ACC112 (cell line): Measurements from ENCODE around the gene CDKN3.
"Not testable (repeated sequence)": the region's sequence is repeated elsewhere in the genome, so short reads cannot be mapped to it uniquely, and the experiment has no call there.

Experiments used
- H2AFZ ChIP-seq: fragments of 200-600 bp; sonication (generic); one replicate; pipeline ENCODE4 v1.6.0; 2017; ENCODE audit warnings: antibody characterized with exemption, low read length; ENCODE audit not compliant: unreplicated experiment
- H3K27ac ChIP-seq: fragments of 200-600 bp; sonication (generic); 2 replicates; pipeline ENCODE4 v1.5.1; 2014; ENCODE audit warnings: low read depth, mild to moderate bottlenecking, antibody characterized with exemption, low read length, moderate library complexity
- H3K27me3 ChIP-seq: fragments of 200-600 bp; sonication (generic); 2 replicates; pipeline ENCODE4 v1.6.1; 2014; ENCODE audit warnings: mild to moderate bottlenecking, antibody characterized with exemption, low read length, moderate library complexity, mixed read lengths; ENCODE audit not compliant: insufficient read depth
- H3K36me3 ChIP-seq: fragments of 200-600 bp; sonication (generic); 2 replicates; pipeline ENCODE4 v1.6.1; 2016; ENCODE audit warnings: mild to moderate bottlenecking, antibody characterized with exemption, low read length, moderate library complexity, mixed read lengths; ENCODE audit not compliant: insufficient read depth
- H3K4me1 ChIP-seq: fragments of 200-600 bp; sonication (generic); one replicate; pipeline ENCODE4 v1.6.1; 2016; ENCODE audit warnings: low read length, mixed read lengths; ENCODE audit not compliant: insufficient read depth, unreplicated experiment, control insufficient read depth
- H3K4me3 ChIP-seq: fragments of 200-600 bp; sonication (generic); 2 replicates; pipeline ENCODE4 v1.5.1; 2014; ENCODE audit warnings: mild to moderate bottlenecking, low read depth, low read length
- H3K79me2 ChIP-seq: fragments of 200-600 bp; sonication (generic); one replicate; pipeline ENCODE4 v1.6.0; 2016; ENCODE audit warnings: low read length; ENCODE audit not compliant: control insufficient read depth, unreplicated experiment, insufficient read depth

Gene CDKN3

DNA sequence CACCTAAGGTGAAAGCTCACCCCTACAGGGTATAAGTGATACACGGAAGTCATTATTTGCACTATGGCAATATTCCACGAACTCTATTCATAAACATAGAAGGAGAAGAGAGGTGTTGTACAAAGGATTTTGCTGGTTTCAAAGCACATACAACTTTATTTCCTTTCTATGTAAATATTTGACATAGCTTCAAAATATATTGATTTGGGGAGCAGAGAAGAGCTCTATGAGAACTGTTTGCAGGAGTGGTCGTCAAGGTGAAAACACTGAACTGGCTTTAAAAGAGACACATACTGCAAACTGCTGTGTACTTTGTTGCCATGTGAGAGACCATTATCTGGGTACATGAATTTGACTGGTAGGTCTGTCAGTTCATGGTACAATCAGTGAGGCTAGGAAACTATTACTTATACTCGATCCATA, 27.7 kb downstream of the CDKN3 start:
- peak overlapping the region; percentile 1; the same call in 1 of the 2 replicates for H3K27ac ChIP-seq
- H3K79me2 ChIP-seq: peaks cover 5% of the 10 kb centered on the region
- no peak overlapping the region for H3K4me3 ChIP-seq
- H3K4me1 ChIP-seq: peaks cover 9% of the 10 kb centered on the region
- peaks cover 40% of the 10 kb centered on the region for H3K36me3 ChIP-seq
- no peaks in the 10 kb centered on the region for H3K27me3 ChIP-seq
- H2AFZ ChIP-seq: no peak overlapping the region

DNA sequence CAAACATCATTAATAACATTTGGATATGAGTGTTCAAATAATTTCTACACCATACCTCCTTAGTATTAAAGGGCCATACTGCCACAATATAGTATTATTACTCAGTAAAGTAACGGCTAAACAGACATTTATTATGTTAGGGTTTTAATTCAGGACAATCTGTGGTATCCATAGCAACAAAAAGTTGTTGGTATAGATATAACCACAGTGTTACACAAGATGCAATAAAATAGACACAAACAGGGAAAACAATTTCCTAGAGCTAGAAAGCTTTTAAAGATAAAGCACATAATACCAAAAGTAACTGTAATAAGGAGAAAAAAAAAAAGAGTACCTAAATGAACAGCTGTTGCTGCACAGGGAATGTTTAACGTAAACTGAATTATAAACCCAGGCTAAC, 28.3 kb downstream of the CDKN3 start:
- peaks cover 40% of the 10 kb centered on the region for H3K36me3 ChIP-seq
- H3K27me3 ChIP-seq: no peaks in the 10 kb centered on the region
- no peak overlapping the region for H2AFZ ChIP-seq
- no peak overlapping the region for H3K4me3 ChIP-seq
- H3K4me1 ChIP-seq: peaks cover 8% of the 10 kb centered on the region
- peak overlapping the region; percentile 1; the same call in 1 of the 2 replicates for H3K27ac ChIP-seq
- H3K79me2 ChIP-seq: peaks cover 10% of the 10 kb centered on the region

DNA sequence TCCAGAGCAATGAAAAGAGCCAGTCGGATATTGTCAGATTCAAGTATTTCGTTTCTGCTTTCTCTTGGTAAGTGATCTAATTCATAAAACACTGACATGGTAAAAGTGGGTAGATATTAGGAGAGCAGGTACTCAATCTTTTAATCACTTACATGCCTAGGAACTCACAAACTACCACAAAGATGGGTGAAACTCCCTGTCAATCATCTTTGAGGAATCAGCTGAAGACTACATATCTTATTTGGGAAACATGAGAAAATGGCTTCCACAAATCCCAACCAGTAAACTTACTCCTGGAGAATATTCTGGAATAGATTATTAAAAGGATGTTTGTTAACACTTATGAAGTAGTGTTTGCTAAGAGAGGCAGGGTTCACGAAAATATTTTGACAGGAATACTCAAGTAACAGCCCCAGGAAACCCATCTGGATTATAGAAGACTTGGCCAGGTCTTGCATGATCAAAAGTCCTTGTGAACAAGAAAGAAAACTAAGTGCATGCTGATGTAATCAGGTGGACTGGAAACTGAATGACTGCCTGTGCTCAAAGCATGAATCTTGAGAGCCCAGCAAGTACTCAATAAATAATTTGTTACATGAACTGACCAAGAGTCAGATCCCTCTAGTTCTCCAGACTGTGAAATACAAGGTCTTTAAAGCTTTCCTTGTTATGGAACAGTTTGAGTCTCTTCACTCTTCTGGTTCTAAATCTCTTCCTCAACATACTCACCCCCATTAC, 28.9 kb downstream of the CDKN3 start:
- Histone ChIP-seq H3K4me1 (peaks cover 1% of the 10 kb centered on the region), H3K27me3 (no peaks in the 10 kb centered on the region)

DNA sequence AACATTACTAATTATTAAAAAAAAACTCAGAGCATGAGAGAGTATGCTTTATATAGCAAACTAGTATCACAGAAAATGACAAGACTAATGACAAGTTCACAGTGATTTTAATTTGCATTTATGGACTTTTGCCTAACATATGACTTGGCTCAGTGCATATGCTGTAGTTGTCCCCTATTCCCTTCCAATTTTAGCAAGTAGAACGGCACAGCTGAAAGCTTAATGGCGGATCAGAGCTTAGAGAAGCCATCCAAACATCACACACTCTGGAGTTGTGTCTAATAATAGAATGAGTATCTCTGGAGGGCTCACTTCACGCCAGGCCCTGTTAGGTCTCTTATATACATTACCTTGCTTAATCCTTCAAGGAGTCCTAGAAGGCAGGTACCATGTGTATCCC, 31.1 kb downstream of the CDKN3 start:
- no peaks in the 10 kb centered on the region for H3K4me1 ChIP-seq
- H3K27me3 ChIP-seq: no peaks in the 10 kb centered on the region
- H3K4me3 ChIP-seq: no peak overlapping the region
- peaks cover 46% of the 10 kb centered on the region for H3K36me3 ChIP-seq
- no peak overlapping the region for H2AFZ ChIP-seq
- no peak overlapping the region for H3K27ac ChIP-seq
- H3K79me2 ChIP-seq: peaks cover 32% of the 10 kb centered on the region

More for the DNA sequence above, 28.9 kb downstream of the CDKN3 start:
- Histone ChIP-seq H3K27ac (no peak overlapping the region), H2AFZ (no peak overlapping the region), H3K36me3 (peaks cover 43% of the 10 kb centered on the region), H3K79me2 (peaks cover 15% of the 10 kb centered on the region), H3K4me3 (no peak overlapping the region)

DNA sequence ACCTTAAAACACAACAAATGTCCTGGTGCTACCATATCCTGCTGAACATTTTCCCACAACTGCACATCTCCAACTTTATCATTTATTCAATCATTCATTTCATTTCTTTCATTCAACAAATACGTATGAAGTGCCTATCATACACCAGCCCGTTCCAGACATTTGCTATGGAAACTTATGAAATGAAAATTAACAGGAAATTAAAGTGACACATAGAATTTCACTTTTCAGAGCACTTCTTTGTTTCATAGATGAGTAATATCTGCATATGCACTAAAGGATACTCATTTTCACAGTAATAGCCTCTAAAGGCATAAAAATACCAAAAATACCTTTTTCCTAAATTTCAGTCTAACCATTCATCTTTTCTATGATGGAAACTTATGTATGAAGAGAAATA, 31.7 kb downstream of the CDKN3 start:
- no peak overlapping the region for H3K27ac ChIP-seq
- peaks cover 46% of the 10 kb centered on the region for H3K36me3 ChIP-seq
- H3K4me3 ChIP-seq: no peak overlapping the region
- H2AFZ ChIP-seq: no peak overlapping the region
- no peaks in the 10 kb centered on the region for H3K27me3 ChIP-seq
- H3K79me2 ChIP-seq: peaks cover 39% of the 10 kb centered on the region
- no peaks in the 10 kb centered on the region for H3K4me1 ChIP-seq

DNA sequence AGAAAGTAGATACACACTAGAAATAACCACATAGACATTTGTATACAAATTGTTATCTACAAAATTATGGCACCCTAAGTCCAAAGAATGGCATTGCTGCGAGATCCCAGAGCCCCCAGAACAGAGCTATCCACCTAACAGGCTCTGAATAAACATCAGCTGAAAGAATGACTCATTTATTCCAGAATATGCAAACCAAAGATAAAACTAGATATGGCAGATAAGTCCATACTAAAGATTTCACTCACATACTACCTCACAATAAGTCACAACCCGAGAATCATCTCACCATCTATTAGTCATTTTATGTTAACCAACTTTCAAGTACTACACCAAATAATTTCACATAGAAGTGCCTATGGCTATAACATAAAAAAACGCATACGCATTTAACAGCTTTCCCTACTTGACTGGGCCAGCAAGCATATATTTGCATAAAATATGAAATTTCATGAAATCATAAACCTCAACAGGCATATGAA, 38.7 kb downstream of the CDKN3 start:
- Histone ChIP-seq H3K79me2 (peaks cover 93% of the 10 kb centered on the region), H3K4me1 (peaks cover 35% of the 10 kb centered on the region), H3K4me3 (peak overlapping the region; percentile 8), H3K36me3 (peaks cover 3% of the 10 kb centered on the region), H3K27me3 (no peaks in the 10 kb centered on the region), H3K27ac (peak overlapping the region; percentile 30), H2AFZ (no peak overlapping the region)

DNA sequence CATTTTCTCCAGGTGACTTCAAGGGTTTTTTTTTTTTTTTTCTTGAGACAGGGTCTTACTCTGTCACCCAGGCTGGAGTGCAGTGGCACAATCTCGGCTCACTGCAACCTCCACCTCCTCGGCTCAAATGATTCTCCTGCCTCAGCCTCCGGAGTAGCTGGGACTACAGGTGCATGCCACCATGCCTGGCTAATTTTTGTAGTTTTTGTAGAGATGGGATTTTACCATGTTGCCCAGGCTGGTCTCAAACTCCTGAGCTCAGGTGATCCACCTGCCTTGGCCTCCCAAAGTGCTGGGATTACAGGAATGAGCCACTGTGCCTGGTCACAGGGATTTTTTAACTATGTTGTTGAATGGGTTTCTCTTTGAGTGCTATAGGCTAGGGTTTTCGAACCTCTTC, 41.1 kb downstream of the CDKN3 start:
- not testable (repeated sequence) for H3K4me3 ChIP-seq

DNA sequence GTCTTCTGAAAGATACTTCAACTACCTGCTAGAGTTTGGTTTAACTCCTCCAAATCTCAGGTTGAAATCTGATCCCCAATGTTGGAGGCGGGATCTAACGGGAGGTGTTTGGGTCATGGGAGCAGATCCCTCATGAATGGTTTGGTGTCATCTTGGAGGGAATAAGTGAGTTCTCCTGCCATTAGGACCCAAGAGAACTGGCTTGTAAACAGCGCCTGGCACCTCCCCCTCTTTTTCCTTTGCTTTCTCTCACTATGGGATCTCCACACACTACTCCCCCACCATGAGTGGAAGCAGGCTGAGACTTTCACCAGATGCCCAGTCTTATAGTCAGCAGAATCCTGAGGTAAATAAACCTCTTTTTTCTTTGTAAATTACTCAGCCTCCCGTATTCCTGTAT, 41.9 kb downstream of the CDKN3 start:
- no peaks in the 10 kb centered on the region for H3K36me3 ChIP-seq
- H3K4me1 ChIP-seq: peaks cover 40% of the 10 kb centered on the region
- peaks cover 73% of the 10 kb centered on the region for H3K79me2 ChIP-seq
- no peak overlapping the region for H2AFZ ChIP-seq
- no peak overlapping the region for H3K4me3 ChIP-seq
- no peaks in the 10 kb centered on the region for H3K27me3 ChIP-seq
- H3K27ac ChIP-seq: no peak overlapping the region

More for the DNA sequence above, 41.1 kb downstream of the CDKN3 start:
- H3K27me3 ChIP-seq, H3K36me3 ChIP-seq, H3K27ac ChIP-seq, H2AFZ ChIP-seq: not testable (repeated sequence)
- Histone ChIP-seq H3K79me2 (peaks cover 80% of the 10 kb centered on the region), H3K4me1 (peaks cover 40% of the 10 kb centered on the region)

DNA sequence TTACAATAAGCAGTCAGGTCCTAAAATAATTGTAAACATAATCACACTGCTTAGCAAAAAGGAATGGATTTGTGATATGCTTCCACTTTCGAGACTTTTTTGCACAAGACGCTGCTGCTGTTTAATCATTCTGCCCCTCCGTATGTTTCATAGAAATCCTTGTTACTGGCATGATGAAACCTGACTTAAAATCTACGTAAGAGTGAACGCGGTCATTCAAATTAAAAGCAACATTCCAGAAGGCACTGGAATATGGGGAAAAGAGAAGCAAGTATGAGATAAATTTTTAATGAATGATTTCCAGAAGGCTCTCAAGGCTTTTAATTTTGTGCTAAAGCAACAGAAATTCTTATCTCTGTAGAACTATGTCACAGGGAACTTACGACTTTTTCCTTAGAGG, 43.2 kb downstream of the CDKN3 start:
- peaks cover 36% of the 10 kb centered on the region for H3K4me1 ChIP-seq
- peak overlapping the region; percentile 96 for H3K27ac ChIP-seq
- no peaks in the 10 kb centered on the region for H3K27me3 ChIP-seq
- H3K4me3 ChIP-seq: peak overlapping the region; percentile 100
- no peak overlapping the region for H2AFZ ChIP-seq
- H3K36me3 ChIP-seq: no peaks in the 10 kb centered on the region
- H3K79me2 ChIP-seq: peaks cover 60% of the 10 kb centered on the region

DNA sequence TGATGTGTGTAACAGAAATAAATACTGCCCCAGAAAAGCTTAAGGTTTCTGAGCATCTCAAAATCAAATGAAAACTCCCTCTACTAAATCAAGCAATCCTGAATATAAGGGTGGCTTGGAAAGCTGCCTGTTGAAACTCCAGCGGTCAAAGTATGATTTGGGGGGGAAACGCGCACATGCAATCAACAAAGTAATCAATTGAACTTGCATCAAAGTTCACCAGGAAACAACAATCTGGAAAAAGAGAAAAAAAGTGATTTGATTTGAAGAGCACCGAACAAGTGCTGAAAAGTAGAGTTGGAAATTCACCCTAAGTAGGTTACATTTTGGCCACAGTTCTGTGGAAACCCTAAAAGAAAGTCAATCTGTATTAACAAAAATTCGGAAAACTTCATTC, 43.7 kb downstream of the CDKN3 start:
- peak overlapping the region; percentile 100 for H3K4me3 ChIP-seq
- H3K27ac ChIP-seq: peak overlapping the region; percentile 96
- peaks cover 55% of the 10 kb centered on the region for H3K79me2 ChIP-seq
- no peaks in the 10 kb centered on the region for H3K36me3 ChIP-seq
- H3K27me3 ChIP-seq: no peaks in the 10 kb centered on the region
- peaks cover 32% of the 10 kb centered on the region for H3K4me1 ChIP-seq
- H2AFZ ChIP-seq: peak overlapping the region; percentile 94
